Fibroblast of lung (primary cell): ENCODE results near the gene TSPYL1. TPM values are rescaled to one million over a fixed set of nuclear protein-coding genes. Genes with fewer than 3 reads are reported as not detected.

Source experiments
- DNase-seq, 2 donors: peaks; one replicate each; pipeline versions ENCODE4 v3.0.0 to v3.0.0-alpha.2; 2010; ENCODE audit warnings: low read depth in 2 of 2
- H2AFZ ChIP-seq: 2 replicates; pipeline ENCODE4 v1.5.1; 2012; ENCODE audit warnings: low read length, control low read depth, inconsistent platforms
- H3K27ac ChIP-seq: 2 replicates; pipeline ENCODE4 v1.5.1; 2011; ENCODE audit warnings: low read length, control low read depth; ENCODE audit not compliant: insufficient read depth
- H3K27me3 ChIP-seq: 2 replicates; pipeline ENCODE4 v1.5.1; 2011; ENCODE audit warnings: mild to moderate bottlenecking, low read length; ENCODE audit not compliant: control insufficient read depth, insufficient read depth
- H3K36me3 ChIP-seq: 2 replicates; pipeline ENCODE4 v1.5.1; 2011; ENCODE audit warnings: low read length; ENCODE audit not compliant: control insufficient read depth, insufficient read depth
- H3K4me1 ChIP-seq: 2 replicates; pipeline ENCODE4 v1.5.1; 2011; ENCODE audit warnings: low read length; ENCODE audit not compliant: control insufficient read depth, insufficient read depth; ENCODE audit errors: extremely low read depth
- H3K4me2 ChIP-seq: 2 replicates; pipeline ENCODE4 v1.5.1; 2011; ENCODE audit warnings: low read length, control low read depth; ENCODE audit not compliant: insufficient read depth; ENCODE audit errors: extremely low read depth
- H3K4me3 ChIP-seq, 4 experiments: fragments of 200-600 bp in 1 of 4; sonication (generic) in 1 of 4; replicated peaks in 1 of 4; 2 replicates each; pipeline ENCODE4 v1.5.1; 2011 to 2016; ENCODE audit warnings: low read length in 4 of 4, low read depth in 3 of 4, mild to moderate bottlenecking in 3 of 4, control low read depth in 2 of 4, inconsistent platforms in 1 of 4, mixed read lengths in 1 of 4; ENCODE audit not compliant: insufficient read depth in 1 of 4; ENCODE audit errors: control extremely low read depth in 1 of 4
- H3K79me2 ChIP-seq: 2 replicates; pipeline ENCODE4 v1.5.1; 2012; ENCODE audit warnings: mild to moderate bottlenecking, low read length, inconsistent platforms; ENCODE audit not compliant: control insufficient read depth, insufficient read depth
- H3K9ac ChIP-seq: 2 replicates; pipeline ENCODE4 v1.5.1; 2011; ENCODE audit warnings: mild to moderate bottlenecking, low read length, control low read depth; ENCODE audit not compliant: insufficient read depth
- H3K9me3 ChIP-seq: 2 replicates; pipeline ENCODE4 v1.5.1; 2012; ENCODE audit warnings: low read depth, low read length; ENCODE audit not compliant: control insufficient read depth, insufficient read depth
- H4K20me1 ChIP-seq: 2 replicates; pipeline ENCODE4 v1.5.1; 2011; ENCODE audit warnings: low read length; ENCODE audit not compliant: control insufficient read depth, insufficient read depth; ENCODE audit errors: extremely low read depth
- CTCF ChIP-seq, 2 donors: IDR thresholded peaks in 1 of 2; conservative IDR thresholded peaks in 1 of 2; 1 replicate in 1 of 2; 2 replicates in 1 of 2; pipeline ENCODE4 v1.5.1; 2011 to 2012; ENCODE audit warnings: low read length in 2 of 2, control low read depth in 1 of 2, inconsistent platforms in 1 of 2, low read depth in 1 of 2, mild to moderate bottlenecking in 1 of 2
- EZH2 ChIP-seq: IDR thresholded peaks from 2 replicates; pipeline ENCODE4 v1.5.1; 2012; ENCODE audit warnings: low read length, control low read depth, mild to moderate bottlenecking; ENCODE audit errors: missing control alignments
- polyA plus RNA-seq, 2 donors: library from polyadenylated mRNA; depleted of rRNA in 1 of 2; stranded (reverse) in 1 of 2; unstranded in 1 of 2; fragments of >200 nt; gene quantifications; 2 replicates each; pipeline ENCODE4 v1.2.1, GENCODE V29; 2011 to 2012; ENCODE audit warnings: missing spikeins in 1 of 2
- total RNA-seq: library from RNA; depleted of rRNA; stranded (reverse); fragments of >200 nt; gene quantifications from 2 replicates; pipeline ENCODE4 v1.2.1, GENCODE V29; 2014

TSPYL1 gene
- total and polyA plus RNA-seq, 2 donors (not counting 1 experiment from before 2014, with no cell fraction given): 82.0 to 93.0 TPM

GRCh38 chr6:116247285-116247684, 32.4 kb downstream of the TSPYL1 start:
- peaks cover 7% of the 10 kb centered on the region for H3K4me1 ChIP-seq
- no peaks in the 10 kb centered on the region for H3K9me3 ChIP-seq
- TF ChIP-seq CTCF (conservative IDR thresholded peaks at IDR 0.05 in 1 of 2, IDR thresholded peaks at IDR 0.05 in 1 of 2; ENCODE audit: low read depth in 1 of 2, low read length in 2 of 2) (no peak), EZH2 (no peak)
- no peak overlapping the region for H3K27ac ChIP-seq
- no peaks in the 10 kb centered on the region for H3K27me3 ChIP-seq
- H2AFZ ChIP-seq: no peak overlapping the region
- H3K4me3 ChIP-seq: no peak overlapping the region
- H4K20me1 ChIP-seq: no peaks in the 10 kb centered on the region
- peaks cover 31% of the 10 kb centered on the region for H3K79me2 ChIP-seq
- peaks cover 2% of the 10 kb centered on the region for H3K36me3 ChIP-seq
- H3K9ac ChIP-seq: no peak overlapping the region
- no peak for DNase-seq
- no peak overlapping the region for H3K4me2 ChIP-seq

GRCh38 chr6:116246089-116246488, 33.6 kb downstream of the TSPYL1 start:
- no peaks in the 10 kb centered on the region for H3K27me3 ChIP-seq
- no peaks in the 10 kb centered on the region for H3K9me3 ChIP-seq
- no peak overlapping the region for H3K4me3 ChIP-seq
- H3K4me2 ChIP-seq: no peak overlapping the region
- TF ChIP-seq EZH2: no peak
- TF ChIP-seq CTCF (conservative IDR thresholded peaks at IDR 0.05 in 1 of 2, IDR thresholded peaks at IDR 0.05 in 1 of 2; ENCODE audit: low read depth in 1 of 2, low read length in 2 of 2): no peak
- H4K20me1 ChIP-seq: no peaks in the 10 kb centered on the region
- H3K9ac ChIP-seq: no peak overlapping the region
- peaks cover 2% of the 10 kb centered on the region for H3K4me1 ChIP-seq
- no peak overlapping the region for H2AFZ ChIP-seq
- peaks cover 21% of the 10 kb centered on the region for H3K79me2 ChIP-seq
- no peaks in the 10 kb centered on the region for H3K36me3 ChIP-seq
- DNase-seq: peak; percentile 57 to 83
- no peak overlapping the region for H3K27ac ChIP-seq

- no peak for DNase-seq
- Histone ChIP-seq H3K27me3 (no peaks in the 10 kb centered on the region), H4K20me1 (no peaks in the 10 kb centered on the region), H3K9ac (no peak overlapping the region), H3K27ac (no peak overlapping the region), H3K9me3 (no peaks in the 10 kb centered on the region), H3K79me2 (peaks cover 4% of the 10 kb centered on the region), H3K4me3 (no peak overlapping the region), H3K36me3 (no peaks in the 10 kb centered on the region), H3K4me1 (no peaks in the 10 kb centered on the region), H3K4me2 (no peak overlapping the region), H2AFZ (no peak overlapping the region)
- no peak for TF ChIP-seq CTCF (conservative IDR thresholded peaks at IDR 0.05 in 1 of 2, IDR thresholded peaks at IDR 0.05 in 1 of 2; ENCODE audit: low read depth in 1 of 2, low read length in 2 of 2)
- TF ChIP-seq EZH2: no peak
Observed at GRCh38 chr6:116244284-116244683, 35.4 kb downstream of the TSPYL1 start.
